SK-N-SH (cell line): ENCODE measurements around the gene TGFBR3.

Source experiments
- CTCF ChIP-seq: fragments of 200-600 bp; sonication (generic); IDR thresholded peaks from 2 replicates; pipeline ENCODE4 v1.6.1; 2017; ENCODE audit warnings: antibody characterized with exemption, mild to moderate bottlenecking, moderate library complexity
- EP300 ChIP-seq, 2 experiments: IDR thresholded peaks; 2 replicates each; pipeline versions ENCODE4 v1.4.0 to v1.6.1; 2012; ENCODE audit warnings: borderline replicate concordance in 1 of 2, low read depth in 1 of 2, low read length in 1 of 2
- GABPA ChIP-seq: IDR thresholded peaks from 2 replicates; pipeline ENCODE4 v1.4.0; 2012; ENCODE audit warnings: low read depth, mild to moderate bottlenecking
- MAX ChIP-seq: IDR thresholded peaks from 2 replicates; pipeline ENCODE4 v1.4.0; 2012; ENCODE audit warnings: low read depth
- PBX3 ChIP-seq: IDR thresholded peaks from 2 replicates; pipeline ENCODE4; 2012
- POLR2AphosphoS5 ChIP-seq: IDR thresholded peaks from 2 replicates; pipeline ENCODE4 v1.6.1; 2012; ENCODE audit warnings: low read depth, low read length
- REST ChIP-seq: IDR thresholded peaks from 2 replicates; pipeline ENCODE4 v1.6.1; 2012; ENCODE audit warnings: mild to moderate bottlenecking, low read depth, low read length, moderate library complexity
- SIN3A ChIP-seq: IDR thresholded peaks from 2 replicates; pipeline ENCODE4 v1.6.1; 2012; ENCODE audit warnings: low read depth, mild to moderate bottlenecking, low read length, moderate library complexity, borderline replicate concordance
- TAF1 ChIP-seq: IDR thresholded peaks from 2 replicates; pipeline ENCODE4 v1.6.1; 2012; ENCODE audit warnings: low read depth, mild to moderate bottlenecking, low read length, moderate library complexity, borderline replicate concordance
- USF2 ChIP-seq: fragments of 150-350 bp; IDR thresholded peaks from 2 replicates; pipeline ENCODE4 v1.6.1; 2017; ENCODE audit warnings: antibody characterized with exemption, low read length, low read depth, borderline replicate concordance
- YY1 ChIP-seq: IDR thresholded peaks from 2 replicates; pipeline ENCODE4 v1.4.0; 2012; ENCODE audit warnings: low read depth, mild to moderate bottlenecking

- TF ChIP-seq EP300 (IDR thresholded peaks at IDR 0.05; ENCODE audit: borderline replicate concordance in 1 of 2, low read depth in 1 of 2, low read length in 1 of 2) (no peak), CTCF (no peak), MAX (no peak), GABPA (no peak), PBX3 (no peak), SIN3A (no peak), POLR2AphosphoS5 (no peak), YY1 (no peak), TAF1 (no peak), USF2 (no peak), REST (no peak)
Measured at GRCh38 chr1:91736715-91737615, 149.0 kb downstream of the TGFBR3 start.
